Measurements from ENCODE around the gene RNF149. TPM values are rescaled to one million over a fixed set of nuclear protein-coding genes. Genes with fewer than 3 reads are reported as not detected.
"Not testable (repeated sequence)": the region's sequence is repeated elsewhere in the genome, so short reads cannot be mapped to it uniquely, and the experiment has no call there.

Gene RNF149, protein sequence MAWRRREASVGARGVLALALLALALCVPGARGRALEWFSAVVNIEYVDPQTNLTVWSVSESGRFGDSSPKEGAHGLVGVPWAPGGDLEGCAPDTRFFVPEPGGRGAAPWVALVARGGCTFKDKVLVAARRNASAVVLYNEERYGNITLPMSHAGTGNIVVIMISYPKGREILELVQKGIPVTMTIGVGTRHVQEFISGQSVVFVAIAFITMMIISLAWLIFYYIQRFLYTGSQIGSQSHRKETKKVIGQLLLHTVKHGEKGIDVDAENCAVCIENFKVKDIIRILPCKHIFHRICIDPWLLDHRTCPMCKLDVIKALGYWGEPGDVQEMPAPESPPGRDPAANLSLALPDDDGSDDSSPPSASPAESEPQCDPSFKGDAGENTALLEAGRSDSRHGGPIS
- 63.6 TPM for total RNA-seq (ENCODE audit: insufficient read depth, low replicate concordance)

DNA sequence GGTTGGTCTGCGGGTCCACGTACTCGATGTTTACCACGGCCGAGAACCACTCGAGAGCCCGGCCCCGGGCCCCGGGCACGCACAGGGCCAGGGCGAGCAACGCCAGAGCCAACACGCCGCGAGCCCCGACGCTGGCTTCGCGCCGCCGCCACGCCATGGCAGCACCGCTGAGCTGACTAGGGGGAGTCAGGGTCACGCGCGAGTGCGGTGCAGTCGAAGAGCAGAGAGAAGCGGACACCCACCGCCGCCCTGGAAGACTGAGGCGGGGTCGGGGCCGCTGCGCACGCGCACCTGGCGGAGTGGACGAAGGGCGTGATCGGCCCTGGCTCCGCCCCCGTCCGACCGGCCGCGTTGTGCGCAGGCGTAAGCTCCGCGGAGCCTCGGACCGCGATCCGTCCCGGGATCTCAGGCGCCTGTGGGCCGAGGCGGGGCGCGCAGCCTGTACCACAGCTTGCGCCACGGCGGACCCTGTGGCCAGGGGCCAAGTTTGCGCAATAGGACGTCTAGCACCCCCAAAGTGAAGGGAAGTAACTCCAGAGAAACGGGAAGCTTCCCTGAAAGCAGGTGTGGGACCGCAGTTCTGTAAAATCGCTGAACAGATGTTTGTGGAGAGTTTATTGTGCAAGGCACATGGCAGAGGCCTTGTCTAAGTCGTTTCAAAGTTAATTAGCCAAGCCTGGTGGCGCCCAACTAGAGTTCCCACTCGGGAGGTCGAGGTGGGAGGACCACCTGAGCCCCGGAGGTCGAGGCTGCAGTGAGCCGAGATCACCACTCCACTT is at the start of gene RNF149:
Gene RNF149 (minus strand): TSS at position 270 of the 779 bp plus-strand sequence. CDS start 113 bp downstream, at position 157.
- peak; percentile 94 for DNase-seq (ENCODE audit: low spot score)

DNA sequence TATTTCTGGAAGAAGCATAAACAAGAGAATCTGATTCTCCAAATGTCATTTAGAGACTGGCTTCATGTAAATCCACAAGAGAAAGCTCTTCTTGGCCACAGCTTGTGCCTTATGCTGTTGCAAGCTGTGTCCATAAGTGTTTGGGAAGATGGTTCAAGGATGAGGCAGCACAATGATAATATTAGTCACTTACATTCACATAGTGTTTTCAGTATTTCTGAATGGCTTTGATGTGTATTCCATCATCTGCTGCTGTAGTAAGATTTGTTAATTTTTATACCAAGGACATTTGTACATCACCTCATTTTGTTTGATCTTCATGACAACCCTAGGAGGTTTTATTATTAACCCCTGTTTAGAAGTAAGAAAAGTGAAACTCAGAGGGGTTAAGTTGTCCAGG is 48.9 kb upstream of the RNF149 start:
- DNase-seq (ENCODE audit: low spot score), result no peak

DNA sequence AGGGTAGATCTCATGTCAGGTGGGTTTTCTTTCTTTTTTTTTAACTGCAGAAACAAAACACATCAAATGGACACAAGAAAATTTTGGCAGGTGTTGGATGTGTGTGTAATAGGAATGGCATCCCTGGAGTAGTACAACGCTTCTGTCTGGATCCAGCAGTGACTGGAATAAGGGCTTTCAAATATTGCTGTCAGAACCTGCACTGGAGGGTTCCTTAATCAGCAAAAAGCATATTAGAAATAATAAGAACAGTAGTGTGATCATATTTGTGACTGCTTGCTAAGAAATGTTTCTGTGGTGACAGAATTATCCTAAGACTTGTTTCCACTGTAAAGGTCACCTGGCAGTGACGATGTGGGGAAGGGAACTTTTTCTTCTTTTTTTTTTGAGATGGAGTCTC is 48.0 kb upstream of the RNF149 start:
- DNase-seq (ENCODE audit: low spot score), result no peak

DNA sequence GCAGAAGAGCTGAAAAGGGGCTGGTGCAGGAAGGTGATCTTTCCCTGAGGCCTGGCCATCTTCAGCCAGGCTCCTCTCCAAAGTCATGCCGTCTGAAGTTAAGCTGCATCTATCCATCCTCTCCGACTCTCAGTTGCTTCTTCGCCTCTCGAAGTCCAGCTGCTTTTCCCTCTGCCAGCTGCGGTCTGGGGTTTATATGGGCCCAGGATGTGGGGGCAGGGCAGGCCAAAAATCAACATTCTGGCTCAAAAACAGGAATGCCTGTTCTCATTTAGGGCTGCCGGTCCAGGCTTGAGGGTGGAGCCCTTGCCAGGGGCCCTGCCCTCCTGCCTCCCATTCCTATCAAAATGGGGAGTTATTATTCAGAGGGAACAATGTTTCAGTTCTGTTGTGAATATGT is 47.6 kb upstream of the RNF149 start:
- no peak for DNase-seq (ENCODE audit: low spot score)

DNA sequence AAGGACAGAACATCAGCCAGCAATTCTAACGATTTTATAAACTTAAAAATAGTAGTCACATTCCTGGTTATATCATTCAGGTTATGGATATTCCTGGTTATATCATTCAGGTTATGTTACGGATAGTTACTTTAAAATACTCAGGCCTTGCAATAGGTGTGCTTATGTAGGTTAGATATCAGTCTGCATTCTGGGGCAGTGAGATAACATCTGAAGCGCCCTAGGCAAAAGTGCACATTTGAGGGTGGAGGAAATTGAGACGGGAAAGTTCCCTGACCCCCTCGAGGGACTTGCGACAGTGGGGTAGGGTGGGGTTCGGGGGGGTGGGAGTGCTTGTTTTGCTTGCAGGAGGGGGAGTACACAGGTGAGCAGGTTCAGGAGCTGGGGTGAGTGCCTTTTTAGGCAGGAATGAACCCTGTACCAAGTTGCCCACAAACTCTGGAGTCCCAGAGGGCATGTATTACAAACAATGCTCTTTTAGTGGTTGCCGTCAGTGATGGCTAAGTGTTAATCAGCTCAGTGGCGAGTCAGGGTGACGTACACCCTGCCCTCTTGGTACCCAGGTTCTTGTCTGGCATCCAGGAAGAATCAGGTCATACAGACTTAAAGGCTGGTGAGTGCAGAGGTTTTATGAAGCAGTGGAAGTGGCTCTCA is 47.0 kb upstream of the RNF149 start:
- no peak for DNase-seq (ENCODE audit: low spot score)

DNA sequence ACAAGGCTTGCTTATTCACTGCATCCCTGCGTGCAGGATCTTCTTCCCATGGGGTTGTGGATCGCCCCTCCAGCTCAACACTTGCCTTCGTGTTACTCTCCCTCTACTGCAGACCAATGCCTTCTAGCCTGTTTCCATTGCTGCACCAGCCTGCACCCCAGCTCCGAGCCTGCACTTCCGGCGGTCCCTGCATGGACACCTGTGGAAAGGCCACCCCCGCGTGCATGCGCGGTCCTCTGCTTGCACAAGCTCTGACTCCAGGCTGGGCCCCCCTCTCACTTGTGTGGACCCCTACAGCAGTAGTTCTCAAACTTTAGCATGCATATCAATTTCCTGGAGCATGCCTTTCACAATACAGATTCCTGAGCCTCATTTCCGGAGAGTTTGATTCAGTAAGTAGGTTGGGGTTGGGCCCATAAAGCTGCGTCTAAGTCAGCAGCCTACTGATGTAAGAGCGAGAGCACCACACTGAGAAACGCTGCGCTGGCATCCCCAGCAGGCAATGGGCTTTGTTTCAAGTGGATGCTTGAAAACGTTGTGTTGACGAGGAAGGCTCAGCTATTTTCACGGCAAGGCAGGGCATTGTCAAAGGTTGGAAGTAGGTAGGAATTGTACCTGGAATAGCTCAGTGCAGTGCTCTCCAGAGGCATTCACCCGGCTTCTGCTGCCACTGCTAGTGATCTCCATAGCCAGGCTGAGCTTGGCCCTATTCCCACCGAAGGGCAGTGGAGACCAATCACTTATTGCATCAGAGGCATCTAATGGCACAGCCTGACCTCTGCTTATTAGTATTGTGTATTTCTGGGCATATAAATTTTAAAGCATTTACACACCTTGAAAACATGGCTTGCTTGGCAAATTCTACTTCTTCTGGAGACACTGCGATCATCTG is 46.2 kb upstream of the RNF149 start:
- no peak for DNase-seq (ENCODE audit: low spot score)

DNA sequence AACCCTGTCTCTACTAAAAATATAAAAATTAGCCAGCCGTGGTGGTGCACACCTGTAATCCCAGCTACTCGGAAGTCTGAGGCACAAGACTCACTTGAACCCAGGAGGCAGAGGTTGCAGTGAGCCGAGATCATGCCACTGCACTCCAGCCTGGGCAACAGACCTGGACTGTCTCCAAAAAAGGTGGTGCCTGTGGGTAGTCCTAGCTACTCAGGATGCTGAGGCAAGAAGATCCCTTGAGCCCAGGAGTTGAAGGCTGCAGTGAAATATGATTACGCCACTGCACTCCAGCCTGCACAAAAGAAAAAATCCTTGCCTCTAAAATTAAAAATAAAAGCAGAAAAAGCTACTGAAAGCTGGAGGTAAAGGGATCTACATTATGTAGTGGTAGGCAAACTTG is 44.1 kb upstream of the RNF149 start:
- DNase-seq (ENCODE audit: low spot score), result not testable (repeated sequence)

DNA sequence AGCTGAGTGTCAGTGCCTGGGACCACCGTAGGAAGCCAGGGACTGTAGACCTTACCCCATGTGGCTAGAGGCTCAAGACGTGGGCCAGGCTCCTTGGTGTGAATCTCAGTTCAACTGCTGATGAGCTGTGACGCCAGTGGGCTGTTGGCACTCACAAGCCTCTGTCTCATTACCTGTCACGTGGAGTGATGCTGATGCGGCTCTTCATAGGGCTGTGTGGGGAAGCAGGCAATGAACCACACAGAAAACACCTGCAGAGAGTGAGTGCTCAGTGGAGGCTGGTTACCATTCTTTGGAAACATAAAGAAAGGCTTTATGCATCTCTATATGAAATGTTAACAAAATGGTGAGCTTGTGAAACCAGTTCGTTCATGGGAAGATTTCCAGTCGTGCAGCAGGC is 42.7 kb upstream of the RNF149 start:
- no peak for DNase-seq (ENCODE audit: low spot score)

DNA sequence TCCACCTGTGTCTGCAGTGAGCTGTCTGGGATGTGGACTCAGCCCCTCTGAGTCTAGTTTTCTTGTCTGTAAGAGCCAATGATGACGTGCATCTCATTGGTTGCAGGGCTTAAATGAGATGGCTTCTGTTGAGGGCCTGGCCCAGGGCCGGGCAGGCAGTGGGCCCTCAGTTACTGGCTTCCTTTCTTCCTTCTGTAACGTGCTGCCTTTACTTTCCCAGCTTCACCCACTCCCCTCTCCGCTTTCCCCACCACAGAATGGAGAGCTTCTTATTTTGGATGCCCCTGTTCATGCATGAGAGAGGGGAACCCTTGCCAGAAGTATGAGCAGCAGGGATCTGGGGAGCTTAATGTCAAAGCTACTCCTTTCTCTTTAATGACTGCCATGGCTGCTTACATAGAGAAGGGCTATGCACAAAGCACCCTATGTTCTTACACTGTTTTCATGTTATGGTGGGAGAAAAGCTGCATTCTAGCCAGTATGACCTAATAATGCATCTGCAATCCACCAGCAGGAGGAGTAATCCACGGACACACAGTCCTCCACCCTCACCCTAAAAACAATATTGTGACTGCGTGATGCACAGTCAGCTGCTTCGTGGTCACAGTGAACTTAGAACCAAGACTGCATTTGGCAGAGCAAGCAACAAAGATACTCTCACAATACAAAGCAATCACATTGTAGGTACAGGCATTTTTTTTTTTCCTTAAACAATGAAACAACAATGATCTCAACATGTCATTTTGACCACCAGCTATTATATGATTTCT is 41.6 kb upstream of the RNF149 start:
- DNase-seq (ENCODE audit: low spot score), result no peak

DNA sequence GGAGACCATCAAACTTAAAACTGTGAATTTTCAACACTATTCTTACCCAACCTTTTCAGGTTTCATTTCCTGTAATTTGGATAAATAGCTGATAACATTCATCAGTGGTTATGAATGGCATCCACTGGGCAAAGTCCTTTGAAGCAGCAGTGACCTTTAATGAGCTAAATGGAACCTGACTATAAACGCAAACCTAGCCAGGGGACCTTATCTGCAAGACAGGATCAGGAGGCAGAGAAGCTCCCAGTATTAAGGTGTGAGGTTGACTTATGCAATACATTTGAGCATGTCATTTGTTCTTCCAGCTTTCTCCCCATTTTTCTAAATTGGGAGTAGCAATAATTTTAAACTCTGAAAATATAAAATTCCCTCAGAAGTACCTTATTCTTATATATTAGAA is 40.4 kb upstream of the RNF149 start:
- no peak for DNase-seq (ENCODE audit: low spot score)

DNA sequence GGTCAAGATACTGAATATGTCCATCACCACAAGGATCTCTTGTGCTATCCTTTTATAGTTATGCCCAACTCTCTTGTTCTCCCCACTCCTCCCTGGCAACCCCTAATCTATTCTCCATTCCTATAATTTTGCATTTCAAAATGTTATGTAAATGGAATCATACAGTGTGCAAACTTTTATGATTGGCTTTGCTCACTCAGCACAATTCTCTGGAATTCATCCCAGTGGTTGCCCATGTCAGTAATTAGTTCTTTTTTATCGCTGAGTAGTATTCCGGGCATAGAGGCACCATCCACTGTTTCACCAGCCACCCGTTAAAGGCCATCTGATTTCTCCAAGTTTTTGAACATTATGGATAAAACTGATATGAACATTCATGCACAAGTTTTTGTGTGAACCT is 38.4 kb upstream of the RNF149 start:
- DNase-seq (ENCODE audit: low spot score), result no peak

DNA sequence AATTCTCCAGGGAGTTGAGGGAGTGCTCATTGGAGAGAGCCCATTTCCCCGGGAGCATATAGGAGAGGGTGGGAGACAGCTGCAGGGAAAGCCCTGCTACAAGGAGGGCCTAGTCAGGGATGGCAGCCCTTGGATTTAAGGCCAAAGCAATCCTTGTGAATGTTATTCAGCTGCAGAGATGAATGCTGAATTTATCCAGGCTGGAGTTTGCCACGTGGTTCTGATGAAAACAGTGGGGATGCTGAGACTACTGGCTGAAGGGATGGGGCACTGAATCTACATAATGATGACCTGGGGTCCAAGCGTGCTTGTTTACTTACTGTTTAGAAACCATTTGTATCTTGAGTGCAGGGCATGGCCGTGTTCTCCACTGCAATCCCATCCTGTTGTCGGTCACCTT is 35.6 kb upstream of the RNF149 start:
- DNase-seq (ENCODE audit: low spot score), result no peak

DNA sequence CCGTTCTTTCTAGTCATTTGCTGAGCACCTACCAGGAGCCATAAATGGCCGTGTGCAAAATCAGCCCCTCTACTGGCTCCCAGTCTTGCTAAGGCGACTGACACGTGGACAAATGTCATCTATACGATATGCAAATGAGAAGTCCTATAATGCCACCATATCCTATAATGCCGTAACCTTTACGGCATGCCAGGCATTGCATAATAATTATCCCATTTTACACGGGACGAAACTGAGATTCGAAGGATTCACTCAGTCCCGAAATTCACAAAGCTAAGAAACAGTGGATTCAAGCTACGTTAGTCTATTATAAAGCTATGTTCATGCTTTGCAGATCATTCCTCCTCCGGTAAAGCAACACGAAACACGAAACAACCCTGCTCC is 34.1 kb upstream of the RNF149 start:
- no peak for DNase-seq (ENCODE audit: low spot score)

DNA sequence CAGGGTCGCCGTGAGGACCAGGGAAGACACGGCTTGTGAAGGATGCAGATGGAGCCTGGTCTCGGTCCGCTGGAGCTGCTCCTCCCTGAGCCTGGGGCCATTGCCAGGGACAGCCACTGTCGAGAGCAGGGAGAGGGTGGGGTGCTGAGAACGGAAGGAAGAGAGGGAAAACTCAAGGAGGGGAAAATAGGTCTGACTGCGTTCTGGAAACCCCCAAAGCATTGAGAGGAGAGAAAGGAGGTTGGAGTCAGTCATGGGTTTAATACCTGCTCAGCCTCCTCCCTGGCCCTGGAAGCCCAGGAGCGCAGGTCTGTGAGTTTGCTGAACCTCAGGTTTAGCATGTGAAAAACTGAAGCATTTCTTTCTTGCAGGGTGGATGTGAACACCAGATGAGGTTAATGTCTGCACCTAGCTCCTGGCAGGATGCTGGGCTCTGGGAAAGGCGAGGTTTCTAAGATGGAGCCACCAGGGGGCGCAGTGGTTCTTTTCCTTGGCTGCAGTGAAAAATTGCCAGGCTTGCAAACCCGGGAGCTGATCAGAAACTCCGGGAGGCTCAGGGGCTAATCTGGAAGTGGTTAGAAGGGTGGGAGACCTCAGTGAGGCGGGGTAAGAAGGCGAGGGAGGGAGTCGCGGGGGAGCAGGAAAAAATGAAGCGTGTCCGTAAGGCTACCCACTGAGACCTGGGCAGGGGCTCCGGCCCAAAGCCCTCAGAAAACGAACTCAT is 33.6 kb upstream of the RNF149 start:
- DNase-seq (ENCODE audit: low spot score), result peak; percentile 55

DNA sequence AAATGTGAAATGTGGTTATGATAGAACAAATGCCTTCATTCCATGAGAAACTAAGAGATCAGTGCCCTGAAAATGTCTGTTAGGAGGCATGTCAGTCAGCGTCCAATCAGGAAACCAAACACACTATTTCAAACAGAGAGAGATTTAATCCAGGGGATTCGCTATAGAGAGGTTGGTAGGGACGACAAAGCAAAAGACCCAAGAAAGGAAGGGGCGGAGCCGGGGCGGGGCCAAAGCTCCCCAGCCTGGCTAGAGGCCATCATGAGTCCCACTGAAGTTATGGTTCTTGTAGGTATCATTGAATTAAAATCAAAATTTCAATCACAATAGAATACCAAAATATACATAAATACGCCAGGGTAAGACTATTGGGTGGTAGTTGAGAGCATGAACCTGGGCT is 32.9 kb upstream of the RNF149 start:
- DNase-seq (ENCODE audit: low spot score), result no peak

DNA sequence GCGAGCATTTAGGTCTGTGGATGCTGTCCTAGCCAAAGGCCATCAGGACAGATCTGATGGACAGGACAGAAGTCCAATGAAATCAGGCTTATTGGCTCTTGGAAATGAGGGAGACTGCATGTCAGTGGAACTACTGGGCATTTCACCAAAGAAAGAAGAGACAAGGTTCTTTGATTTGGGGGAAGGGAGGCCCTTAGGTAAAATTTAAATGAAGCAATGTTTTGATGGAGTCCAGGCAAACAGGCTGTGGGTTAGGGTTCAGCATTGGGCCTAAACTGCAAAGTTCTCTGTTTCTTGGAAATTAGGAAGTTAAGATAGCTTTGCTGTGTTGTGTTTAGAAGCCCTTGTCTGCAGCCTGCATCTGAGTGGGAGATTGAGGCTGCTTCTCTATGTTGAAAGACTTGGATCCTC is 31.6 kb upstream of the RNF149 start:
- no peak for DNase-seq (ENCODE audit: low spot score)

DNA sequence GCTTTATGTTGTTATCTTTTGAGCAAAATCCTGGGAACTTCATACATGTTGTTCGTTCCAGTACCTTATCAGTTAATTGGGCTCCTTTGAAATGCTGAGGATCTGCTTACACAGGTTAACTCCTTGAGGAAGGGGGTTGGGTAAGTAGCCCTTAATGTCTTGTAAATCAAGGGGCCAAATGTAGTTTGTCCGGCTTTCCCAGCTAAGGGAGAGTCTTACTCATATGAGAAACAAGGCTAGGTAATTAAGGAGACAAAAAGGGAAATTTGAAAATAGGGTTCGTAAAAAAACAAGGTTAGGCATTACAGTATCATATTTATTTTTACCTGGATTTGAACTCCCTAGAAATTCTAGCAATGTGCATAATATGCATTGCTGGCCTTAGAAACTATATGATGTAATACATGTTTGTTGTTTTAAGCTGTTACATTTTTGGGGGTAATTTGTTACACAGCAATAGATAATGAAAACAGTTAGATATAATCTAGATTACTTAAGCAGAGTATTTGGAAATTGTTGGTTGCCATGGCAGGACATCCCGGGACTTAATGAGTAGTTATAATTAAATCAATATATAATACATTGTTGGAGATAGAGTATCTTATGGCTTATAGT is 30.9 kb upstream of the RNF149 start:
- no peak for DNase-seq (ENCODE audit: low spot score)

DNA sequence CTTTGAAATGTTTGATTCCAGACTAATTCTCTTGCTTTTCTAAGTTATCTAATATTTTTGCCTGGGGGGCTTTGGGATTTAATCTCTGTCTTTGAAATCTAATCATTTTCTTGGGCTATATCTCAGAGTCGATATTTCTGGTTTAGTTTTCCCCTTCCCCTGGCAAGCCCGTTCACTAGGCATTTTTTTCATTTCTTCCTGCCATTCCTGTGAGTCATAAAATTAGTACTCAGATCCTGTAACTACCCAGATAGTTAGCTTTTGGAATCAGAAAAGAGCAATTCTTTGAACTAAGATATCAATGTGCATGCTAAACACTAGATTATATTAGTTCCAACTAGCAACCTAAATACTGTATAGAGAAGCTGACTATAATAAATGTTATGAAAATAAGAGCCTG is 29.4 kb upstream of the RNF149 start:
- DNase-seq (ENCODE audit: low spot score), result peak; percentile 21
